ENCODE measurements around the gene FZD2. TPM values are rescaled to one million over a fixed set of nuclear protein-coding genes. Genes with fewer than 3 reads are reported as not detected.

FZD2 gene
- polyA plus RNA-seq, 2 of the 4 experiments (the other 2 are of a cell fraction), result 25.8 to 54.9 TPM

DNA sequence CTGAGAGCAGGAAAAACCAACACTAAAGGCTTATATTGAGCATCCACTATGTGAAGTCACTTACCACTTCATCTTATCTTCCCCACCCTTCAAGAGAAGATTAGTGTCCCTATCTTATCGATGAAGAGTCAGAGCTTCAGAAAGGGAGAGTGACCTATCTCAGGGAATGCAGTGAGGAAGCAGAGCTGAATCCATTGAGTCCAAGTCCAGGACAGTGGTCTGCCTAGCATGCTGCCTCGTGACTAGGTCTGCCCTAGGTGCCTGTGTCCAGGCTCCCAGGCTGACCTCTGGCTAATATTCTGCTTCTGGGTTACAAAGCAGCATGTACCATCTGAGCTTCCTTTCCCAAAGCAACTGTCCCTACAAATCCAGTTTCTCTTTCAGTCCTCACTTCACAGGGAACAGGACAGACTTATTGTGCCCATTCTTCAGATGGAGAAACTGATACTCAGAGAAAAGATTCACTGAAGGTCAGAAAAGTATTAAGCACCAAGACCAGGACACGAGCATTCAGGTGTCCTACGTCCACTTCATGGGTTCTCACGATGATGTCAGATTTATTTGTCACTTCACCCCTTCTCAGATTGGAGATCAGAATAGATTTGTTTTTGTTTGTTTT is 13.3 kb upstream of the FZD2 start (continued):
- no peak for TF ChIP-seq POLR2AphosphoS2 (conservative IDR thresholded peaks at IDR 0.05; ENCODE audit: low read length)
- TF ChIP-seq RCOR1 (IDR thresholded peaks at IDR 0.05; ENCODE audit: low read depth, low read length), result no peak; the same call in 1 of the 2 replicates
- TF ChIP-seq REST (IDR thresholded peaks at IDR 0.05), result no peak
- TF ChIP-seq, protein P1, sequence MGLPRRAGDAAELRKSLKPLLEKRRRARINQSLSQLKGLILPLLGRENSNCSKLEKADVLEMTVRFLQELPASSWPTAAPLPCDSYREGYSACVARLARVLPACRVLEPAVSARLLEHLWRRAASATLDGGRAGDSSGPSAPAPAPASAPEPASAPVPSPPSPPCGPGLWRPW (IDR thresholded peaks at IDR 0.05), result no peak
- no peak for TF ChIP-seq HEYL (CRISPR knock-in tag; IDR thresholded peaks at IDR 0.05)
- TF ChIP-seq SREBF2 (IDR thresholded peaks at IDR 0.05), result no peak
- no peak for TF ChIP-seq CTCF (IDR thresholded peaks at IDR 0.05)
- TF ChIP-seq NFE2L2 (conservative IDR thresholded peaks at IDR 0.05; ENCODE audit: low read length), result no peak
- TF ChIP-seq CBX2 (IDR thresholded peaks at IDR 0.05; ENCODE audit: borderline replicate concordance, low read depth), result no peak
- TF ChIP-seq, protein P2, sequence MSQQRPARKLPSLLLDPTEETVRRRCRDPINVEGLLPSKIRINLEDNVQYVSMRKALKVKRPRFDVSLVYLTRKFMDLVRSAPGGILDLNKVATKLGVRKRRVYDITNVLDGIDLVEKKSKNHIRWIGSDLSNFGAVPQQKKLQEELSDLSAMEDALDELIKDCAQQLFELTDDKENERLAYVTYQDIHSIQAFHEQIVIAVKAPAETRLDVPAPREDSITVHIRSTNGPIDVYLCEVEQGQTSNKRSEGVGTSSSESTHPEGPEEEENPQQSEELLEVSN (IDR thresholded peaks at IDR 0.05; ENCODE audit: borderline replicate concordance, low read depth), result no peak; the same call in 1 of the 2 replicates
- TF ChIP-seq HDAC2 (IDR thresholded peaks at IDR 0.05), result peak; percentile 77; the same call in 1 of the 2 replicates
- peak; percentile 93 for TF ChIP-seq CHD4 (IDR thresholded peaks at IDR 0.05; ENCODE audit: borderline replicate concordance)
- TF ChIP-seq RFX5 (IDR thresholded peaks at IDR 0.05), result no peak
- peak; percentile 76; the same call in 1 of the 2 replicates for TF ChIP-seq MAX (IDR thresholded peaks at IDR 0.05)
- TF ChIP-seq CBX8 (IDR thresholded peaks at IDR 0.05), result no peak
- TF ChIP-seq MYC (IDR thresholded peaks at IDR 0.05; ENCODE audit: borderline replicate concordance, low read length), result no peak
- no peak for TF ChIP-seq POLR2A (IDR thresholded peaks at IDR 0.05; ENCODE audit: low read length)
- no peak for TF ChIP-seq CEBPB (IDR thresholded peaks at IDR 0.05)
- TF ChIP-seq PHF8 (IDR thresholded peaks at IDR 0.05; ENCODE audit: borderline replicate concordance, low read depth), result no peak
- no peak for TF ChIP-seq RAD21 (conservative IDR thresholded peaks at IDR 0.05 in 1 of 2, IDR thresholded peaks at IDR 0.05 in 1 of 2)
- TF ChIP-seq ELK1 (IDR thresholded peaks at IDR 0.05; ENCODE audit: low read depth, low read length), result no peak
- no peak for TF ChIP-seq EHF (CRISPR knock-in tag; IDR thresholded peaks at IDR 0.05)
- no peak for TF ChIP-seq JUN (IDR thresholded peaks at IDR 0.05)

Data from A549 (cell line).